OCI-LY1 (cell line): ENCODE results near the gene KDM4B.
A peak's percentile ranks its signal among the peaks of the same experiment; 100 is the strongest.

Experiments used
- H2AFZ ChIP-seq: fragments of 200-600 bp; sonication (generic), shearing (Covaris generic); 2 replicates; pipeline ENCODE4 v1.6.0; 2014; ENCODE audit warnings: antibody characterized with exemption, mild to moderate bottlenecking, low read length
- H3F3A ChIP-seq: fragments of 200-600 bp; sonication (generic), shearing (Covaris generic); 2 replicates; pipeline ENCODE4 v1.6.0; 2014; ENCODE audit warnings: mild to moderate bottlenecking, antibody characterized with exemption, low read length, moderate library complexity; ENCODE audit not compliant: insufficient read depth
- H3K27ac ChIP-seq: fragments of 200-600 bp; sonication (generic); 2 replicates; pipeline ENCODE4 v1.5.1; 2014; ENCODE audit warnings: low read length, mixed run types, mild to moderate bottlenecking, low read depth; ENCODE audit not compliant: poor library complexity, severe bottlenecking
- H3K27me3 ChIP-seq: fragments of 200-600 bp; sonication (generic); 2 replicates; pipeline ENCODE4 v1.6.0; 2014; ENCODE audit warnings: antibody characterized with exemption, mild to moderate bottlenecking, low read length, moderate library complexity; ENCODE audit not compliant: insufficient read depth
- H3K36me3 ChIP-seq: fragments of 200-600 bp; sonication (generic); 2 replicates; pipeline ENCODE4 v1.6.1; 2014; ENCODE audit warnings: mild to moderate bottlenecking, antibody characterized with exemption, low read length, moderate library complexity, mixed read lengths; ENCODE audit not compliant: insufficient read depth
- H3K4me1 ChIP-seq: fragments of 200-600 bp; sonication (generic); 2 replicates; pipeline ENCODE4 v1.5.1; 2014; ENCODE audit warnings: mild to moderate bottlenecking, low read length, moderate library complexity; ENCODE audit not compliant: insufficient read depth, severe bottlenecking
- H3K4me2 ChIP-seq: fragments of 200-600 bp; sonication (generic), shearing (Covaris generic); 2 replicates; pipeline ENCODE4 v1.6.1; 2014; ENCODE audit warnings: low read length
- H3K4me3 ChIP-seq: fragments of 200-600 bp; sonication (generic); 2 replicates; pipeline ENCODE4 v1.5.1; 2014; ENCODE audit warnings: low read length, low read depth, mild to moderate bottlenecking, mixed read lengths; ENCODE audit not compliant: poor library complexity, severe bottlenecking
- H3K79me2 ChIP-seq: fragments of 200-600 bp; shearing (Covaris generic); 2 replicates; pipeline ENCODE4 v1.6.1; 2016; ENCODE audit warnings: mixed run types, low read length, mixed read lengths; ENCODE audit not compliant: insufficient read depth
- H3K9ac ChIP-seq: fragments of 200-600 bp; sonication (generic), shearing (Covaris generic); 2 replicates; pipeline ENCODE4 v1.6.1; 2014; ENCODE audit warnings: mild to moderate bottlenecking, low read length, mixed read lengths
- H3K9me2 ChIP-seq: fragments of 200-600 bp; sonication (generic), shearing (Covaris generic); 2 replicates; pipeline ENCODE4 v1.6.1; 2014; ENCODE audit warnings: low read depth, mild to moderate bottlenecking, low read length, mixed read lengths
- H3K9me3 ChIP-seq: fragments of 200-600 bp; shearing (Covaris generic); 2 replicates; pipeline ENCODE4 v1.6.1; 2014; ENCODE audit warnings: low read length, mixed read lengths
- H4K20me1 ChIP-seq: fragments of 200-600 bp; sonication (generic), shearing (Covaris generic); 2 replicates; pipeline ENCODE4 v1.6.0; 2016; ENCODE audit warnings: mild to moderate bottlenecking, low read length; ENCODE audit not compliant: insufficient read depth
- CTCF ChIP-seq: fragments of 200-600 bp; sonication (generic), shearing (Covaris generic); IDR thresholded peaks from 2 replicates; pipeline ENCODE4 v1.5.1; 2017; ENCODE audit warnings: mild to moderate bottlenecking, antibody characterized with exemption, low read length, moderate library complexity, mixed read lengths
- EZH2 ChIP-seq: fragments of 200-600 bp; sonication (generic), shearing (Covaris generic); IDR thresholded peaks from 2 replicates; pipeline ENCODE4 v1.8.0; 2017; ENCODE audit warnings: borderline replicate concordance, mixed run types, mild to moderate bottlenecking, antibody characterized with exemption, low read length, moderate library complexity, mixed read lengths

Gene KDM4B

DNA sequence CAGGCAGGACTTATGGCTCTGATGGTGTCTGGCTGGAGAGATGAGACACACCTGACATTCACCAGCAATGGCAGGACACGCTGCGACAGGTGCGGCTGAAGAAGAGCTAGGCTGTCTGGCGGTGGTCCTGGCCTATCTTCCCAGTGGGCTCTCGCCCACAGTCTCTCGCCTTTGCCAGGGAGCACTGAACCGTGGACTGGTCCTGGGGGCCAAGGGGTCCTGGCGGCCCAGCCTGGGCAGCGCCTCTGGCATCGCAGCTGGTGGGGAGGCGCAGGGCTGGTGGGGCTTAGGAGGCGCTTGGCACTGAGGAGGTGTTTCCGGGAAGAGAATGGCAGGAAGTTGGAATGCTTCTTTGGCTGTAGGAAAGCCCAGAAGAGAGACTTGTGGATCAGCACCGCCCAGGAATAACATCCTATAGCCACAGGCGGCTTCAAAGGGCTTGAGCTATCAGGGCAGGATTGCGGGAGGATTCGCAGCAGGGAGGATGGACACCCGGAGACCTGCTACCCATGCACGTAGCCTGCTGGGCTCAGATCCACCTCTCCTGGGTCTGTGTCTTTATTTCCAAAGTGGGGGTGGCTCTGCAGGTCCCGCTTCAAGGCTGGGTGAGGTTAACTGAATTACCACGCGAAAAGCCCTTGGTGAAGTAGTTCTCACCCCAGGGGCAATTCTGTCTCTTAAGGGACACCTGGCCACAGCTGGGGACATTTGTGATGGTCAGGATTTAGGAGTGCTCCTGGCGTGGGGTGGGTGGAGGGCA, 14.6 kb downstream of the KDM4B start:
- H3K27ac ChIP-seq: peak overlapping the region; percentile 61
- no peak overlapping the region for H2AFZ ChIP-seq
- H3K79me2 ChIP-seq: 0 out of 2 replicates have a peak, but pooled peaks cover under 1% of the 10 kb centered on the region
- H3K9ac ChIP-seq: no peak overlapping the region
- no peaks in the 10 kb centered on the region for H4K20me1 ChIP-seq
- H3K9me2 ChIP-seq: no peaks in the 10 kb centered on the region
- H3K27me3 ChIP-seq: no peaks in the 10 kb centered on the region
- no peak overlapping the region; the same call in 1 of the 2 replicates for H3K4me2 ChIP-seq
- H3F3A ChIP-seq: no peaks in the 10 kb centered on the region
- 0 out of 2 replicates have a peak, but pooled peaks cover 4% of the 10 kb centered on the region for H3K36me3 ChIP-seq
- H3K4me1 ChIP-seq: peaks cover 65% of the 10 kb centered on the region
- no peak overlapping the region for H3K4me3 ChIP-seq
- TF ChIP-seq CTCF: no peak
- TF ChIP-seq EZH2: no peak
- H3K9me3 ChIP-seq: no peaks in the 10 kb centered on the region

GRCh38 chr19:4984106-4984380, 15.1 kb downstream of the KDM4B start:
- 0 out of 2 replicates have a peak, but pooled peaks cover 4% of the 10 kb centered on the region for H3K36me3 ChIP-seq
- no peak overlapping the region for H3K9ac ChIP-seq
- TF ChIP-seq CTCF (no peak), EZH2 (no peak)
- no peaks in the 10 kb centered on the region for H3K27me3 ChIP-seq
- H4K20me1 ChIP-seq: no peaks in the 10 kb centered on the region
- no peak overlapping the region; the same call in 1 of the 2 replicates for H3K4me2 ChIP-seq
- H3K9me3 ChIP-seq: no peaks in the 10 kb centered on the region
- 0 out of 2 replicates have a peak, but pooled peaks cover 6% of the 10 kb centered on the region for H3K79me2 ChIP-seq
- H3K9me2 ChIP-seq: no peaks in the 10 kb centered on the region
- peak overlapping the region; percentile 61 for H3K27ac ChIP-seq
- no peaks in the 10 kb centered on the region for H3F3A ChIP-seq
- H2AFZ ChIP-seq: no peak overlapping the region
- no peak overlapping the region for H3K4me3 ChIP-seq
- peaks cover 65% of the 10 kb centered on the region for H3K4me1 ChIP-seq

GRCh38 chr19:4984438-4984990, 15.6 kb downstream of the KDM4B start:
- Histone ChIP-seq H3K27ac (peak overlapping the region; percentile 61), H3K9me2 (no peaks in the 10 kb centered on the region), H3F3A (no peaks in the 10 kb centered on the region), H4K20me1 (no peaks in the 10 kb centered on the region), H3K4me2 (no peak overlapping the region; the same call in 1 of the 2 replicates), H3K9me3 (no peaks in the 10 kb centered on the region), H3K27me3 (no peaks in the 10 kb centered on the region), H3K36me3 (0 out of 2 replicates have a peak, but pooled peaks cover 4% of the 10 kb centered on the region), H2AFZ (no peak overlapping the region), H3K9ac (no peak overlapping the region), H3K79me2 (0 out of 2 replicates have a peak, but pooled peaks cover 8% of the 10 kb centered on the region), H3K4me3 (no peak overlapping the region), H3K4me1 (peaks cover 62% of the 10 kb centered on the region)
- TF ChIP-seq CTCF: no peak
- TF ChIP-seq EZH2: no peak
